NOMO-1 (cell line): ENCODE results near the gene STK11.

Experiments
- DNase-seq, 2 experiments: peaks; one replicate each; lab custom pipeline; 2025; ENCODE audit not compliant: unreplicated experiment in 2 of 2; lab: John Stamatoyannopoulos, UW

The STK11 gene

GRCh38 chr19:1224047-1224825 lies 18.7 kb downstream of the STK11 start:
- DNase-seq, result no peak

- DNase-seq, result no peak
Measured at GRCh38 chr19:1224847-1225246, 19.3 kb downstream of the STK11 start.

GRCh38 chr19:1225440-1226226 lies 20.1 kb downstream of the STK11 start:
- no peak for DNase-seq

GRCh38 chr19:1226227-1226518 lies 20.6 kb downstream of the STK11 start:
- no peak for DNase-seq

- no peak for DNase-seq
Measured at GRCh38 chr19:1226522-1227303, 21.1 kb downstream of the STK11 start.

- DNase-seq, result no peak
Measured at GRCh38 chr19:1227304-1228054, 21.9 kb downstream of the STK11 start.

GRCh38 chr19:1228161-1228957 lies 22.8 kb downstream of the STK11 start:
- DNase-seq, result no peak

- no peak for DNase-seq
Measured at GRCh38 chr19:1229056-1229923, 23.7 kb downstream of the STK11 start.

GRCh38 chr19:1229924-1230782 lies 24.6 kb downstream of the STK11 start:
- no peak for DNase-seq

- no peak for DNase-seq
Measured at GRCh38 chr19:1230783-1231489, 25.4 kb downstream of the STK11 start.

- DNase-seq, result no peak
Measured at GRCh38 chr19:1231729-1232637, 26.4 kb downstream of the STK11 start.

GRCh38 chr19:1232652-1233072 lies 27.1 kb downstream of the STK11 start:
- DNase-seq, result no peak

GRCh38 chr19:1233115-1233667 lies 27.6 kb downstream of the STK11 start:
- no peak for DNase-seq

- DNase-seq, result no peak
Measured at GRCh38 chr19:1234051-1234954, 28.7 kb downstream of the STK11 start.

GRCh38 chr19:1234955-1235380 lies 29.4 kb downstream of the STK11 start:
- DNase-seq, result no peak
